ENCODE results near the gene RNASE12.
"Not testable (repeated sequence)": the region's sequence is repeated elsewhere in the genome, so short reads cannot be mapped to it uniquely, and the experiment has no call there.

Gene RNASE12

GRCh38 chr14:20591235-20591634, at the start of gene RNASE12:
RNASE12 (minus strand) TSS chr14:20591376; CDS start chr14:20590723, 653 bp downstream.
- H3K4me3 ChIP-seq (ENCODE audit: low read depth, low read length), result no peak within 1 kb of the TSS
- DNase-seq (ENCODE audit: low read depth), result no peak

GRCh38 chr14:20632831-20633691, 41.9 kb upstream of the RNASE12 start:
- no peak for DNase-seq (ENCODE audit: low read depth)
- peak overlapping the region; percentile 47 for H3K4me3 ChIP-seq (ENCODE audit: low read depth, low read length)

- H3K4me3 ChIP-seq (ENCODE audit: low read depth, low read length), result peak overlapping the region; percentile 47
- no peak for DNase-seq (ENCODE audit: low read depth)
These were observed 41.3 kb upstream of the RNASE12 start for GRCh38 chr14:20632448-20632830.

- DNase-seq (ENCODE audit: low read depth), result no peak
- peak overlapping the region; percentile 47 for H3K4me3 ChIP-seq (ENCODE audit: low read depth, low read length)
These were observed 40.8 kb upstream of the RNASE12 start for GRCh38 chr14:20631880-20632389.

- no peak for DNase-seq (ENCODE audit: low read depth)
- H3K4me3 ChIP-seq (ENCODE audit: low read depth, low read length), result peak overlapping the region; percentile 47
These were observed 40.1 kb upstream of the RNASE12 start for GRCh38 chr14:20631023-20631879.

GRCh38 chr14:20630340-20631022, 39.3 kb upstream of the RNASE12 start:
- no peak for DNase-seq (ENCODE audit: low read depth)
- peak overlapping the region; percentile 47 for H3K4me3 ChIP-seq (ENCODE audit: low read depth, low read length)

- H3K4me3 ChIP-seq (ENCODE audit: low read depth, low read length), result no peak overlapping the region
These were observed 37.1 kb upstream of the RNASE12 start for GRCh38 chr14:20628063-20628854.

GRCh38 chr14:20627346-20628027, 36.3 kb upstream of the RNASE12 start:
- DNase-seq (ENCODE audit: low read depth), result no peak

More at GRCh38 chr14:20628063-20628854, 37.1 kb upstream of the RNASE12 start:
- DNase-seq (ENCODE audit: low read depth), result no peak

GRCh38 chr14:20626274-20626673, 35.1 kb upstream of the RNASE12 start:
- no peak for DNase-seq (ENCODE audit: low read depth)
- H3K4me3 ChIP-seq (ENCODE audit: low read depth, low read length), result peak overlapping the region; percentile 50

More at GRCh38 chr14:20627346-20628027, 36.3 kb upstream of the RNASE12 start:
- no peak overlapping the region for H3K4me3 ChIP-seq (ENCODE audit: low read depth, low read length)

- DNase-seq (ENCODE audit: low read depth), result no peak
- peak overlapping the region; percentile 50 for H3K4me3 ChIP-seq (ENCODE audit: low read depth, low read length)
These were observed 33.4 kb upstream of the RNASE12 start for GRCh38 chr14:20624495-20625070.

- DNase-seq (ENCODE audit: low read depth), result no peak
- no peak overlapping the region for H3K4me3 ChIP-seq (ENCODE audit: low read depth, low read length)
These were observed 32.6 kb upstream of the RNASE12 start for GRCh38 chr14:20623798-20624197.

- no peak overlapping the region for H3K4me3 ChIP-seq (ENCODE audit: low read depth, low read length)
- no peak for DNase-seq (ENCODE audit: low read depth)
These were observed 31.7 kb upstream of the RNASE12 start for GRCh38 chr14:20622816-20623291.

GRCh38 chr14:20620798-20621478, 29.8 kb upstream of the RNASE12 start:
- H3K4me3 ChIP-seq (ENCODE audit: low read depth, low read length), result no peak overlapping the region
- DNase-seq (ENCODE audit: low read depth), result no peak

- not testable (repeated sequence) for DNase-seq (ENCODE audit: low read depth); H3K4me3 ChIP-seq (ENCODE audit: low read depth, low read length)
These were observed 28.5 kb upstream of the RNASE12 start for GRCh38 chr14:20619688-20620087.

GRCh38 chr14:20618271-20618749, 27.1 kb upstream of the RNASE12 start:
- H3K4me3 ChIP-seq (ENCODE audit: low read depth, low read length), result no peak overlapping the region
- no peak for DNase-seq (ENCODE audit: low read depth)

GRCh38 chr14:20617138-20618003, 26.2 kb upstream of the RNASE12 start:
- H3K4me3 ChIP-seq (ENCODE audit: low read depth, low read length), result no peak overlapping the region
- DNase-seq (ENCODE audit: low read depth), result no peak

Measured in skeletal muscle cell (primary cell).